H9 (cell line): ENCODE data around the gene TLDC2. TPM values are rescaled to one million over a fixed set of nuclear protein-coding genes. Genes with fewer than 3 reads are reported as not detected.

Source experiments
- DNase-seq: peaks from one replicate; pipeline ENCODE4 v3.0.0-alpha.2; 2017
- H2AFZ ChIP-seq: one replicate; pipeline ENCODE4 v1.6.1; 2013; ENCODE audit warnings: mild to moderate bottlenecking, low read length, control low read depth, moderate library complexity
- H2AK5ac ChIP-seq: 2 replicates; pipeline ENCODE4 v1.6.1; 2013; ENCODE audit warnings: low read length, control low read depth, mixed read lengths; ENCODE audit not compliant: insufficient read length
- H2BK120ac ChIP-seq: one replicate; pipeline ENCODE4 v1.6.1; 2013; ENCODE audit warnings: low read depth, mild to moderate bottlenecking, low read length, control low read depth, inconsistent platforms; ENCODE audit not compliant: poor library complexity, severe bottlenecking
- H2BK12ac ChIP-seq: 2 replicates; pipeline ENCODE4 v1.6.1; 2013; ENCODE audit warnings: low read length, control low read depth, mixed read lengths, low read depth; ENCODE audit not compliant: insufficient read length
- H2BK15ac ChIP-seq: 2 replicates; pipeline ENCODE4 v1.6.1; 2013; ENCODE audit warnings: low read depth, low read length, control low read depth
- H2BK20ac ChIP-seq: one replicate; pipeline ENCODE4 v1.6.1; 2013; ENCODE audit warnings: low read depth, mild to moderate bottlenecking, low read length, control low read depth, inconsistent platforms; ENCODE audit not compliant: poor library complexity, severe bottlenecking
- H2BK5ac ChIP-seq: 2 replicates; pipeline ENCODE4 v1.6.1; 2013; ENCODE audit warnings: low read length, control low read depth, mixed read lengths; ENCODE audit not compliant: insufficient read length
- H3K14ac ChIP-seq: 2 replicates; pipeline ENCODE4 v1.6.1; 2013; ENCODE audit warnings: low read length, control low read depth; ENCODE audit not compliant: insufficient read depth
- H3K18ac ChIP-seq: 2 replicates; pipeline ENCODE4 v1.6.1; 2013; ENCODE audit warnings: low read depth, mild to moderate bottlenecking, mixed read lengths, low read length, control low read depth; ENCODE audit not compliant: insufficient read length
- H3K23ac ChIP-seq: 2 replicates; pipeline ENCODE4 v1.6.1; 2013; ENCODE audit warnings: low read length, control low read depth, mixed read lengths, low read depth; ENCODE audit not compliant: insufficient read length
- H3K23me2 ChIP-seq: 2 replicates; pipeline ENCODE4 v1.6.1; 2013; ENCODE audit warnings: low read depth, mild to moderate bottlenecking, mixed read lengths, low read length, control low read depth; ENCODE audit not compliant: insufficient read length, poor library complexity, severe bottlenecking
- H3K27ac ChIP-seq: 2 replicates; pipeline ENCODE4 v1.5.1; 2013; ENCODE audit warnings: low read length, control low read depth, mixed read lengths, low read depth; ENCODE audit not compliant: insufficient read length
- H3K27me3 ChIP-seq: 2 replicates; pipeline ENCODE4 v1.6.1; 2013; ENCODE audit warnings: low read length, control low read depth, inconsistent platforms; ENCODE audit not compliant: insufficient read depth
- H3K4ac ChIP-seq: 2 replicates; pipeline ENCODE4 v1.6.1; 2013; ENCODE audit warnings: low read depth, mild to moderate bottlenecking, control low read depth, inconsistent platforms, low read length, moderate library complexity
- H3K4me1 ChIP-seq: 2 replicates; pipeline ENCODE4 v1.6.1; 2013; ENCODE audit warnings: low read length, control low read depth, inconsistent platforms; ENCODE audit not compliant: insufficient read depth
- H3K4me2 ChIP-seq: 2 replicates; pipeline ENCODE4 v1.6.1; 2013; ENCODE audit warnings: low read length, control low read depth, mixed read lengths; ENCODE audit not compliant: insufficient read length, insufficient read depth
- H3K56ac ChIP-seq: 2 replicates; pipeline ENCODE4 v1.6.1; 2013; ENCODE audit warnings: low read depth, mild to moderate bottlenecking, mixed read lengths, low read length, control low read depth; ENCODE audit not compliant: insufficient read length
- H3K79me1 ChIP-seq: 2 replicates; pipeline ENCODE4 v1.6.1; 2013; ENCODE audit warnings: low read depth, mild to moderate bottlenecking, moderate library complexity, low read length, control low read depth, inconsistent platforms; ENCODE audit not compliant: insufficient read depth, poor library complexity, severe bottlenecking
- H3K79me2 ChIP-seq: 2 replicates; pipeline ENCODE4 v1.6.1; 2013; ENCODE audit warnings: low read length, control low read depth, inconsistent platforms; ENCODE audit not compliant: insufficient read depth
- H3K9ac ChIP-seq: 2 replicates; pipeline ENCODE4 v1.6.1; 2013; ENCODE audit warnings: low read length, control low read depth, mixed read lengths; ENCODE audit not compliant: insufficient read length; ENCODE audit errors: extremely low read depth
- H3K9me3 ChIP-seq: one replicate; pipeline ENCODE4 v1.6.1; 2013; ENCODE audit warnings: low read depth, low read length, inconsistent platforms; ENCODE audit not compliant: control insufficient read depth
- H3T11ph ChIP-seq: one replicate; pipeline ENCODE4 v1.6.1; 2013; ENCODE audit warnings: mild to moderate bottlenecking, low read length, control low read depth, inconsistent platforms
- H4K20me1 ChIP-seq: one replicate; pipeline ENCODE4 v1.6.1; 2013; ENCODE audit not compliant: control insufficient read depth, insufficient read length, insufficient read depth
- H4K5ac ChIP-seq: 2 replicates; pipeline ENCODE4 v1.6.1; 2013; ENCODE audit warnings: low read depth, mild to moderate bottlenecking, mixed read lengths, low read length, control low read depth; ENCODE audit not compliant: insufficient read length
- H4K8ac ChIP-seq: replicated peaks from 2 replicates; pipeline ENCODE4 v1.6.1; 2013; ENCODE audit warnings: low read length, control low read depth, mixed read lengths, low read depth; ENCODE audit not compliant: insufficient read length
- H4K91ac ChIP-seq: 2 replicates; pipeline ENCODE4 v1.6.1; 2013; ENCODE audit warnings: low read depth, mild to moderate bottlenecking, moderate library complexity, mixed read lengths, low read length, control low read depth; ENCODE audit not compliant: insufficient read length
- H3K27ac Mint-ChIP-seq, 3 experiments: 2 replicates in 2 of 3; 3 replicates in 1 of 3; pipeline ENCODE4 v1.8.0; 2020 to 2021; ENCODE audit warnings: mixed read lengths in 3 of 3, mild to moderate bottlenecking in 1 of 3, moderate library complexity in 1 of 3
- H3K27me3 Mint-ChIP-seq: 2 replicates; pipeline ENCODE4 v1.8.0; 2021; ENCODE audit warnings: low read depth, mild to moderate bottlenecking, moderate library complexity, mixed read lengths
- H3K36me3 Mint-ChIP-seq, 3 experiments: 2 replicates in 2 of 3; 3 replicates in 1 of 3; pipeline ENCODE4 v1.8.0; 2020 to 2021; ENCODE audit warnings: low read depth in 3 of 3, mixed read lengths in 3 of 3; ENCODE audit not compliant: insufficient read depth in 1 of 3
- H3K4me1 Mint-ChIP-seq, 2 experiments: 2 replicates each; pipeline ENCODE4 v1.8.0; 2020; ENCODE audit warnings: mixed read lengths in 2 of 2
- H3K4me3 Mint-ChIP-seq, 2 experiments: 2 replicates in 1 of 2; 3 replicates in 1 of 2; pipeline ENCODE4 v1.8.0; 2020 to 2021; ENCODE audit warnings: mild to moderate bottlenecking in 2 of 2, mixed read lengths in 2 of 2, moderate library complexity in 1 of 2
- H3K9me3 Mint-ChIP-seq, 2 experiments: 2 replicates in 1 of 2; 3 replicates in 1 of 2; pipeline ENCODE4 v1.8.0; 2020; ENCODE audit warnings: mild to moderate bottlenecking in 2 of 2, mixed read lengths in 2 of 2, moderate library complexity in 1 of 2
- CTCF ChIP-seq: fragments of 200-600 bp; sonication (generic); conservative IDR thresholded peaks from 3 replicates; pipeline ENCODE4 v1.8.0; 2021; ENCODE audit warnings: antibody characterized with exemption, mild to moderate bottlenecking
- WGBS: extraction: QIAGEN DNeasy Blood & Tissue Kit; methylation state at CpG from one replicate; pipeline ENCODE4 v1.1.7; 2013; ENCODE audit warnings: missing lambda C conversion rate, low lambda C conversion rate, mixed read lengths; ENCODE audit not compliant: insufficient read length; ENCODE audit errors: extremely low coverage; 5-methylcytosine and 5-hydroxymethylcytosine counted together
- total RNA-seq: library from RNA; stranded (reverse); gene quantifications from 2 replicates; pipeline ENCODE4 v1.2.1, GENCODE V29; 2021

Gene TLDC2
- total RNA-seq, 1 experiment from 2014 or later: 0.11 TPM

GRCh38 chr20:36891211-36891610, 15.3 kb downstream of the TLDC2 start:
- Histone ChIP-seq H2BK12ac (no peak overlapping the region), H2BK20ac (no peak overlapping the region), H3K79me2 (no peaks in the 10 kb centered on the region), H2BK5ac (no peak overlapping the region), H4K8ac (no peak overlapping the region), H2BK15ac (no peak overlapping the region), H2AFZ (no peak overlapping the region), H3K4me1 (no peaks in the 10 kb centered on the region; the same call in 1 of the 2 replicates), H3K4me2 (no peak overlapping the region), H3K56ac (no peak overlapping the region), H3K23ac (no peak overlapping the region), H3K79me1 (no peaks in the 10 kb centered on the region), H3K14ac (no peak overlapping the region), H3K4ac (no peak overlapping the region), H4K5ac (no peak overlapping the region), H2BK120ac (no peak overlapping the region), H3K9me3 (no peaks in the 10 kb centered on the region), H3T11ph (no peak overlapping the region), H2AK5ac (no peak overlapping the region), H3K18ac (no peak overlapping the region), H3K23me2 (no peaks in the 10 kb centered on the region), H4K91ac (no peak overlapping the region), H3K27ac (no peak overlapping the region), H3K9ac (no peak overlapping the region), H4K20me1 (no peaks in the 10 kb centered on the region), H3K27me3 (no peaks in the 10 kb centered on the region)
- Mint-ChIP-seq H3K27me3 (no peaks in the 10 kb centered on the region), H3K36me3 (peaks cover 0 to 39% (median 36%) of the 10 kb centered on the region in 3 experiments; a peak in 5 of 7 replicates), H3K4me1 (peaks cover 16% of the 10 kb centered on the region in 2 experiments), H3K9me3 (no peaks in the 10 kb centered on the region), H3K4me3 (no peak overlapping the region), H3K27ac (no peak overlapping the region)
- TF ChIP-seq CTCF: no peak
- WGBS: no CpG with 5 or more reads among the region's 4 CpGs
- no peak for DNase-seq
